IPS DF 19.7 (cell line): Measurements from ENCODE around the gene WWP2.
A peak's percentile ranks its signal among the peaks of the same experiment; 100 is the strongest.

ENCODE experiments used
- DNase-seq: peaks from one replicate; pipeline ENCODE4 v3.0.0-alpha.2; 2013; ENCODE audit warnings: low read depth, low spot score

The WWP2 gene

GRCh38 chr16:69890114-69890891 lies 128.2 kb downstream of the WWP2 start:
- DNase-seq: peak; percentile 33

- no peak for DNase-seq
Observed at GRCh38 chr16:69890892-69891282, 128.8 kb downstream of the WWP2 start.

- DNase-seq: no peak
Observed at GRCh38 chr16:69892378-69892777, 130.2 kb downstream of the WWP2 start.

GRCh38 chr16:69893106-69893505 lies 131.0 kb downstream of the WWP2 start:
- DNase-seq: no peak

GRCh38 chr16:69894676-69895075 lies 132.5 kb downstream of the WWP2 start:
- no peak for DNase-seq

GRCh38 chr16:69903865-69904415 lies 141.8 kb downstream of the WWP2 start:
- no peak for DNase-seq

GRCh38 chr16:69904495-69905170 lies 142.5 kb downstream of the WWP2 start:
- DNase-seq: peak; percentile 65

- DNase-seq: no peak
Observed at GRCh38 chr16:69905171-69905555, 143.0 kb downstream of the WWP2 start.

- DNase-seq: no peak
Observed at GRCh38 chr16:69906838-69907401, 144.8 kb downstream of the WWP2 start.

GRCh38 chr16:69909043-69909442 lies 146.9 kb downstream of the WWP2 start:
- DNase-seq: no peak

- DNase-seq: no peak
Observed at GRCh38 chr16:69909760-69910159, 147.6 kb downstream of the WWP2 start.

GRCh38 chr16:69910964-69911363 lies 148.8 kb downstream of the WWP2 start:
- DNase-seq: no peak

- DNase-seq: no peak
Observed at GRCh38 chr16:69916462-69916861, 154.3 kb downstream of the WWP2 start.

GRCh38 chr16:69917311-69917710 lies 155.2 kb downstream of the WWP2 start:
- DNase-seq: no peak

GRCh38 chr16:69917739-69918138 lies 155.6 kb downstream of the WWP2 start:
- DNase-seq: peak; percentile 42

GRCh38 chr16:69918241-69918640 lies 156.1 kb downstream of the WWP2 start:
- DNase-seq: no peak

GRCh38 chr16:69921127-69921526 lies 159.0 kb downstream of the WWP2 start:
- DNase-seq: no peak

GRCh38 chr16:69922200-69922599 lies 160.1 kb downstream of the WWP2 start:
- no peak for DNase-seq

GRCh38 chr16:69924041-69924775 lies 162.1 kb downstream of the WWP2 start:
- DNase-seq: no peak

GRCh38 chr16:69924777-69925191 lies 162.7 kb downstream of the WWP2 start:
- no peak for DNase-seq

GRCh38 chr16:69925311-69925710 lies 163.2 kb downstream of the WWP2 start:
- DNase-seq: no peak

GRCh38 chr16:69926241-69926640 lies 164.1 kb downstream of the WWP2 start:
- no peak for DNase-seq
